HG02678 (cell line): ENCODE data around the gene NOP16.

Experiments
- ATAC-seq: cut with Tn5 transposase; IDR thresholded peaks from one replicate; pipeline ENCODE4 v1.9.1; 2021; ENCODE audit warnings: mild to moderate bottlenecking, moderate library complexity; ENCODE audit not compliant: unreplicated experiment

NOP16 gene

DNA sequence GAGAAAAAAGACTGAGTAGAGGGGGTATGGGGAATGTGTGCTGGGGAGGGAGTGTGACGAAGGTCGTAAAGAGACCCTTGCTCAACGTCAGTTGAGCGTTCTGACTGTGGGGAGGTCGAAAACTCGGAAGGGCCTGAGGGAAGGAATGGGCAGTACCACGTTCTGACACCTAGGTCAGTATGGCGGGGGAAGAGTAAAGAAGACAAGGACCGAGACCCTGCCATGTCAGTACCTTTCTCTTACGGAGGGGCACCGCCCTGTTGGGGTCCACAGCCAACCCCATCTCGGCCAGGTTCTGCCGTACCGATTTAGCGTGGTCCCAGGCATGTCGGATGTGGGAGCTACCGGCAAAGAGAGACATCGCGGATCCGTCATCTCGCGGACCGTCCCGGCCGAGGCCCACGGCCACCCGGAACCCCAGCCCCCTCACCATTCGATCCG is 375 bp downstream of the NOP16 start:
- no peak for ATAC-seq

DNA sequence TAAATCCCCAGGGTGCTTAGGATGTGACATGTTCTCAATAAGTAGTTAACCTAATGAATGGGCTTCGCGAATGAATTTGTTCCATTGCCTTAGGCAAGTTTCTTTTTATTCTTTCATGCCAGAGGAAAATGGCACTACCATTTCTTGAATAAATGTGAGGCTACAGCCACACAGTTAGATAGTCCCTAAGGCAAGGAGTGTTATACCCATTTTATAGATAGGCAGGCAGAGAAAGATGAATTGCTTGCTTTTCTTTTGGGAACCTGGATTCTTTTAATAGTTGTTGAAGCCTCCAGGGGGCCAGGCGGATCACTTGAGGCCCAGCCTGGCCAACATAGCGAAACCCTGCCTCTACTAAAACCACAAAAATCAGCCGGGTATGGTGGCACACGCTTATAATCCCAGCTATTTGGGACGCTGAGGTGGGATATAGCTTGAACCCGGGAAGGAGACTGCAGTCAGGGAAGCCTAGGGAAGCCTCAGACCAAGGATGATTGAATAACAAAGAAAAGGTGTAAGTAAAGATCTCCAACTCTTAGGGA is 943 bp downstream of the NOP16 start:
- no peak for ATAC-seq

DNA sequence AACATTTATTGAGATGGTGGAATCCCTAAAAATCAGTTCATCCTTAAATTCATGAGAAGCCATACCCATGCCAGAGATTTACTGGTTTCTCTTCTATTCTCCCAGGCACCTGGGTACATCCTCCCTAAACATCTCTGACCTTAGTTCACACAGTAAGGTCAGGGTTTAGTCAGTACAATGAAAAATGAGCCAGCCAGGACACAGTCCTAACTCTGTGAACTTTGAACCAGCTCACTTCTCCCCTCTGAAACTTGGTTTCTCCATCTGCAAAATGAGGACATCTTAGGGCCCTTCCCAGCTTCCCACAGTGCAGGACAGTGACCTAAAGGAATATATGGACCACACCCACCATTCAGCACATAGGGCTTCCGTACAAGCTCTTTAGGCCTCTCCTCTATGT is 1.9 kb downstream of the NOP16 start:
- ATAC-seq: no peak

DNA sequence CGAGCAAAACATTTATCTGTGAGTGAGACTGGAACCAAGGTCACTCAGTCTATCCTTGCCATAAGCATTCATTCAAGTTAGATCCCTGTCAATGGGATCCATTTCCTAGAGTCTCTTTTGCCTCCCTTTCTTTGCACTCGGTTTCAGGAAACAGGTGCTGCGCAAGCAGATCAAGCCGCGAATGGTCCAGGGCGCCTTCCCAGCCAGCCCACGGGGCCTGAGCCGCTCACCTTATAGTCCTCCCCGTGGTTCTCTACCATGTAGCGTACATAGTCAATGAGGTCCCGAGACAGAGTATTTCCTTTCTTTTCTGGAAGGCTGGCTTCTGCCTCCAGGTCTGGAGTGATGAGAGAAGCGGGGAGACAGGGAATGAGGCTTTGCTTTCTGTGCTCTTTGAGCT is 3.4 kb downstream of the NOP16 start:
- no peak for ATAC-seq

DNA sequence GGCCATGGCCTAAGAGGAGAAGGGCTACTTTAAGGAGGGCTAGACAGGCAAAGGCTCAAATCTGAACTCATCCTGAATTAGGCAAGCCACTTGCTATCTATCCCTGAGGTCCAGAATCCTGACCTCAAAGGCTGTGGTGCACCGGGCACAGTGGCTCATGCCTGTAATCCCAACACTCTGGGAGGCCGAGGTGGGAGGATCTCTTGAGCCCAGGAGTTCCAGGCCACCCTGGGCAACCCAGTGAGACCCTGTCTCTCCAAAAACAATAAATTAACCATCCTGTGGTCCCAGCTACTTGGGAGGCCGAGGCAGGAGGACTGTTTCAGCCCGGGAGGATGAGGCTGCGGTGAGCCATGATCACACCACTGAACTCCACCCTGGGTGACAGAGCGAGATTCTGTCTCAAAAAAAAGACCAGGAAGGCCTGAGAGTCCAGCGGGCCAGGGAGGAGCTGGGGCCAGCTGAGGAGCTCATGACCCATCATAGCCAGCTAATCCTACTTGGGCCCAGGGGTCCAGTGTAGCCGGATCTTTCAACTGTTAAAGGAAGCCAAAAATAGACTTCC is 4.0 kb downstream of the NOP16 start:
- ATAC-seq: no peak

DNA sequence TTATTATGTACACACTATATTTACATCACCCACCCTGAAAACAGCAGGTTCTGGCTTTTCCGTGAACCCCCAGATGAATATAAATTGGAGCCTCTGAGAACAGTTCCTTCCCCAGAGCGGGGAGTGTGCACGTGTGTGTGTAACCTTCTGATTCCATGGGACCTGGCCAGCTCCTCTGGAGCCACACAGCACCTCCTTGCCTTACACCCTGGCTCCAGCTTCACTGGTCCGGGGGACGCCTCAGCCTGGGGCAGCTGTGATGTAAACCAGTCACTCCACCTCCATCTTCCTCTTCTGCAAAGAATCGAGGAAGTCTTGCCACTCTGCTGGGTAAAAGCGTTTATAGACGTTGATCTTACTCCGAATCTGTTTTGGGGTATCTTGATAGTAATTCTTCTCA is 4.4 kb downstream of the NOP16 start:
- no peak for ATAC-seq

DNA sequence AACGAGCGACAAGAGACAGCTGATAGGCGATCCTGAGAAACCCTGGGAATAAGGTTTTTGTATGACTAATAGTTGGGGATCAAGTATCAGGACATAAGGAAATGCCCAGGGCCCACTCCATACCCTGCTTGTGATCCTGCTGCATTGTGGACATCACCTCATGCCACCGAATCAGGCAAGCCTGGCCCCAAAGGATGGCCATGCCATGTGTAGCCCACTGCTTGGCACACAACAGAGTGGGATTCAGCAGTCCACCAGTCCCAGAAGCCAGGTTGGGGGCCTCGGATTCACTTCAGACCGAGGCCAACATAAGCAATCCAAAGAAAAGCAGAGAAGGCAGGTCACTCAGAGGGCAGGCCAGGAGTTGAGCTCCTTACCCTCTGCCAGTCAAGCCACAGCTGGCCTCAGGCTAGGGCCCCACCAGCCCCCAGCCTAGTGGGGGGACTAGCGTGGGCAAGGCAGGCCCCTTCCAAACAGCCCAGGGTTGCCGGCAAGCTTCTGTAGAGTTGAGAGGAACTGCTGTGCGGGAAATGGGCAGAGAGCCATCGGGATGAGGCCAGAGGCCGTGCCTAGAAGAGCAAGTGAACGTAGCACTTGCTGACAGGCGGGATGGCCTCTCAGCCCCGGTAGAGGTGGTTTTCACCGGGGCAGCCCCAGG is 5.0 kb downstream of the NOP16 start:
- no peak for ATAC-seq

DNA sequence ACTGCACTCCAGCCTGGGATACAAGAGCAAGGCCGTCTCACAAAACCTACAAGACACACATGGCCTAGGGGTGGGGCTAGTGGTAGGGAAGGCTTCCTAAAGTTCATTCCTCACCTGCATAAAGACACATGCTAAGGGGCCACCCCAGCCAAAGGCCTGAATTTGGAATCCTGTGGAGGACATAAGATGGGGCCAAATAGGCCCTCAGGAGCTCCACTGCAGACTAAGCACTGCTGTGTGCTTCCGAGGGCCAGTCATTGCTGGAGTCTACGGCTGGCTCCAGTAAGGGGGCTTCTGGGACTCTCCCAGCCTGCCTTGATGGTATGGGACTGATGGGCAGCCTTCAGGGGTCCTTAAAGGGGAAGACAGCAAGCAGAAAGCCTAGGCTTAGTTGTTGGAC is 5.7 kb downstream of the NOP16 start:
- no peak for ATAC-seq

DNA sequence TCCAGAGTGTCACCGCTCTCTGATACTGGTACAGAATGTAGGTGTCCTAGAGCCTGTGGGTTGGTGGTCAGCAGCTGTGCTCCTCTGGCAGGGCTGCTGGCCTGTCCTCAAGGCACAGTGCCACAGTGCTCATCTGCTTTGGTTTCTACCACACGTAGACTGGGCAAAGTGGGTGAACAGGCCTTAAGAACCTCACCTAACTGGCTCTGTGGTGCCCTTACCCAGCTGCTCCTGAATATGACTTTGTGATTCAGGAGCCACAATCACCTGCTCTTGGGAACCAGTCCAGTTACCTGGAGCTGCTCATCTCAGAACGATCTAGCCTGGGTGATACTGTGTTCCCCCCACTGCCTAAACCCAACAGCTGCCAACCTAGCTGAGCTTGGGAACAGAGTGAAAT is 6.4 kb downstream of the NOP16 start:
- ATAC-seq: no peak

DNA sequence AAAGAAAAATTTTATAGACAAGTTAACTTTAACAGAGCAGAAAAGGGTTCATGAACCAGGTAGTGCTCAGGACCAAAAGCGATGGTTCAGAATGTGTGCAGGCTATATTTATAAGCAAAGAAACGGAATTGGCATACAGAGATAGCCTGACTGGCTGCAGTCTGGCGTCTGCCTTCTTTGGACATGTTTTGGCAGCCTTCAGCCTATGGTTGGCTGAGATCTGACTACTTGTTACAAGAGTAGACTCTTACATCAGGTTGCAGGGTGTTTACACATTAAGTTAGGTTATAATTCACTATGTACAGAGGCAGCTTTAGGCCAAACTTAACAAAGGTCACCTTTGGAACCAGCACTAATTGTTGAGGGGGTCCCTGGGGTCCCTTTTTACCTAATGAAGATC is 7.0 kb downstream of the NOP16 start:
- no peak for ATAC-seq

DNA sequence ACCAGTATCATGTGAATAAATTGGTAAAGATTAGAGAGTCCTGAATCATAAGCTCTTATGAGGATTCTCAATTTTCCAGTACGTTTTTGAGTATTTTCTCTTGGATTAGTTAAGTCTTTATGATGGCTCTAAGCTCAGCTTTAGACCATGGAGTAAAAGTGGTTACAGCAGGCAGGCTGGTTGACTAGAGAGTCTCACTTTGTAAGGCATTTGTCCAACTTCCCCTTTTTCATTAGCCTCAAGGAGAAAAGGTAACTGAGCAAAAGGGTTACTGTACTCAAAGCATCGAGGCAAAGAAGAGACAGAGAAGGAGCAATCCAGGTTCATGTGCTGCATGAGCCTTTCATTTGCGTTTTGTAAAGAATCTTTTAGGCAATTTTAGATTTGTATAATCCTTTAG is 8.5 kb downstream of the NOP16 start:
- peak; percentile 47 for ATAC-seq

DNA sequence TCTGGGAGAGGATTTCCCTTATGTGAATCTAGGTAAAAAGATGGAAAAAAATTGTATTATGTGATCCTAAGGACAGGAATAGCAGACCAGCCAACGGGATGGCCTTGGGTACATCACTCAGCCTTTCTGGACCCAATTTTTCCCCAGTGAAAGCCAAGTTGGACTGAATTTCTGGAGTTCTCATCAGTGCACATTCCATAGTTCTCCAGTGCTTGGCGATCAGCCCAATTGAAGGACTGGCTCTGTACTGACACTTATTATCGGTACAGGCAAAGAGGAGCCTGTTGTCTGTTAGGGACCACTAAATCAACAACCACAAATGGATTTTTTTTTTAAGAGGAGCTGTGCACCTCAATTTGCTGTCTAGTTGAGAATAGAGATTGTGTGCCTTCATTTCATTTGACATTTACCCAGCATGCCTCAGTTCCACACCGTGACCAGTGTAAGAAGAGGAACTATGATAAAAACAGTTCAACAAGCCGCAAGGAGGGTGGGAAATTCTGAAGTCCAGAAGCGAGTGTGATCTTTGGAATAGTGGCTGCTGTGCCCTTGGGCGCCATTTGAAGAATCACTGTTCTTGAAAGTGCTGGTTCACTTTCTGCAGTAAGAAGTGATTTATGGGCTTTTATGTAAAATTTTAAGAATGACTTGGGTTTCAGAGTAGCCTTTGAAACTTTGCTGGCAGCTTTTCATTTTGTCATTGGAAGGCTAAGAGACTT is 15.1 kb downstream of the NOP16 start:
- no peak for ATAC-seq

DNA sequence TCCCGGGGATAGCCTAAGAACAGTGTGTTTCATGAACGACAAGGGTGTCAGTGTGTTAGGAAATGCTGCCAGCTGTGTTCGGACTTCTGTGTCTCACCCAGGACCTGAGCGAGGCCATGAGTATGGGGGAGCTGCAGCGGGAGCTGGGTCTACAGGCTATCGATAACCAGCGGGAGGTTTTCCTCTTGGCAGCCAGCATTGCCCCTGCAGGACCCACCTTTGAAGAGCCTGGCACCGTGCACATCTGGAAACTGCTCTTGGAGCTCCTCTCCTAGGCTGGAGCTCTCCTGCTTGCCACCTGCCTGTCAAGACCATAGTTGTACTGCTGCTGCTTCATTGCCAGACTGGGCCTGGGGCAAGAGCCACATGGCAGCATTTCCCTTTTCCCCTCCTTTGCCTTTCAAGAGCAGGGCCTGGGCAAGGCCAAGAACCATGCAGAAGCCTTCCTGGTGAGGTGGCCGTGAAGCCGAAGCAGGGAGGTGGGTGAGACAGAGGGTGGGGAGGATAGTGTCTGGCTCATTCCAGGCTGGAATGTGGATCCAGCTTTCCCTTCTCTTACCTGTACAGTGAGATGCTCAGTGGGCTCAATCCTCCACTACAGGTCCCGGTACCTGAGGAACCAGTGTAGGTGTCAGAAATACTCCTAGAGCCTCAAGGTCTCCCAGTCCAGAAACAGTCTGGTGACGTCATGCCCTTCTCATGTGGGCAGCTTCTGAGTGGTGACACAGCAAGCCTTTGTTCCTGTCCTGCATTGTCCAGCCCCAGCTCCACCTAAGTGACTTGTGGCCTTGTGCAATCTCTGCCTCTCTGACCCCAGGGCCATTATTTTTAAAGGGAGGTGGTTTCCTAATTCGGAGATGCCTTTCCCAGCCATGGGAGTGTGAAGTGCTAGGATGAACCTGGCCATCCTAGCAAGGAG is 16.5 kb downstream of the NOP16 start:
- ATAC-seq: no peak

DNA sequence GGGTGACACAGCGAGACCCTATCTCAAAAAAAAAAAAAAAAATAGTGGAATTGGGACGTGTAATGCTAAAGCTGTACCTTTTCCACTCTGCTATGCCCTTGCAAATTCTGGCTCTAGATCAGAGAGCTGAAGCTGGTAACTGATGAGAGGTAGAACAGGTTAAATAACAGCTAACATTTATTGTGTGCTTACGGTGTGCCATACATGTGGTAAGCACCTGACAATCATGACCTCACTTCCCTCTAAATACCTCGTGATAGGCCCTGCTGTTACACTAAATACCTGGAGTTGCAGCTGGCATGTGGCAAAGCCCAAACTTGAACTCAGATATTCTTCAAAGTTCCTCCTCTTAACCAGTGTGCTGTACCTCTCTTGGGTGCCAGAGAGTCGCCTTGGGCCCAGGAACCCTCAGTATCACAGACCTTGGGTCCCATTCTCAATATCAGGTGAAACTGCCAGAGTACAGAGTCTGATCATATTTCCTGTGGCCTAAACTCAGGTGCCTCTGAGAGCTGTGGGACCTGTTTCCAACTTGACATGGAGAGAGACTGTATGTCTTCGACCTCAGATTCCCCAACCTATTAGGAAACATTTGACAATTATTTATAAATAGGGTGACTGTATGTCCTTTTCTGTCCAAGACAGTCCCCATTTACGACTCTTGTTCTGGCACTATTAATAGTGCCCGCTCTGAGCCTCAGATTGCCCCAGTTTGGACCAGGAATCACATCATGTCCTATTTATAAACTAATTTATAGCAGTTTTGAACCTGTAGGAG is 18.3 kb downstream of the NOP16 start:
- no peak for ATAC-seq

DNA sequence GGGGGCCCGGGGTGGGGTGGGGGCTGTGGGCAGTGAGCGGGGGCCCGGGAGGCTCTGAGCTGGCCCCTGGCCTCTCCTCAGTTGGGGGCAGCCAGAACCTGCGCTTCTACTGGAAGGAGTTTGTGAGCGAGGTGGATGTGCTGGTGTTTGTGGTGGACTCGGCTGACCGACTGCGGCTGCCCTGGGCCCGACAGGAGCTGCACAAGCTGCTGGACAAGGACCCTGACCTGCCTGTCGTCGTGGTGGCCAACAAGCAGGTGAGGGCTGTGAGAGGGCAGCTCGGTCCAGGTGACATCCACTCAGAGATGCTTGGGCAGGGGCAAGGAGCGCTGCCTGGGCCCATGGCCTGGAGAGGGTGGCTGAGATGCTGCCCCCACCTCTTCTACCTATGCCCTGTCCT is 19.7 kb downstream of the NOP16 start:
- ATAC-seq: no peak

DNA sequence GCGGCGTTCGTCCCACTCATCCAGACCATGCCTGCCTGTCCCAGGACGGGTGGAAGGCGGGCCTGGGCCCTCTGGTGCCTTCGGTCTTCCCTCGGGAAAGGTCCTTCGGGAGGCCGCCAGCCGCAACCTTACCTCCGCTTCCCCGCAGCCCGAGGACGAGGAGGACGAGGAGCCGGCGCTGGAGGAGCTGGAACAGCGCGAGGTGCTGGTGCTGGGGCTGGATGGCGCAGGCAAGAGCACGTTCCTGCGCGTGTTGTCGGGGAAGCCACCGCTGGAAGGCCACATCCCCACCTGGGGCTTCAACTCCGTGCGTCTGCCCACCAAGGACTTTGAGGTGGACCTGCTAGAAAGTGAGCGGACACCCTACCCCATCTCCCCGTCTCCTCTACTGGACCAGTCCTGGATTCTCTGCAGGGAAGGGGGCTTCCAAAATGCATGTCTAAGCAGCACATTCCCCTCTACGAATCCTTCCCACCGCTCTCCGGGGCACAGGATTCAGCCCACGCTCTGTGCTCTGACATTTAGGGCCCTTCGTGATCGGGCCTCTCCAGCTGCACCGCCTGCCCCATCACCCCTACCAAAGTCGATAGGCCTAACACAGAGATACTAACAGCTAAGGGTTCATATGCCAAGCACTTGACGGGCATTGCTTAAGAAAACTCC is 22.0 kb downstream of the NOP16 start:
- no peak for ATAC-seq

DNA sequence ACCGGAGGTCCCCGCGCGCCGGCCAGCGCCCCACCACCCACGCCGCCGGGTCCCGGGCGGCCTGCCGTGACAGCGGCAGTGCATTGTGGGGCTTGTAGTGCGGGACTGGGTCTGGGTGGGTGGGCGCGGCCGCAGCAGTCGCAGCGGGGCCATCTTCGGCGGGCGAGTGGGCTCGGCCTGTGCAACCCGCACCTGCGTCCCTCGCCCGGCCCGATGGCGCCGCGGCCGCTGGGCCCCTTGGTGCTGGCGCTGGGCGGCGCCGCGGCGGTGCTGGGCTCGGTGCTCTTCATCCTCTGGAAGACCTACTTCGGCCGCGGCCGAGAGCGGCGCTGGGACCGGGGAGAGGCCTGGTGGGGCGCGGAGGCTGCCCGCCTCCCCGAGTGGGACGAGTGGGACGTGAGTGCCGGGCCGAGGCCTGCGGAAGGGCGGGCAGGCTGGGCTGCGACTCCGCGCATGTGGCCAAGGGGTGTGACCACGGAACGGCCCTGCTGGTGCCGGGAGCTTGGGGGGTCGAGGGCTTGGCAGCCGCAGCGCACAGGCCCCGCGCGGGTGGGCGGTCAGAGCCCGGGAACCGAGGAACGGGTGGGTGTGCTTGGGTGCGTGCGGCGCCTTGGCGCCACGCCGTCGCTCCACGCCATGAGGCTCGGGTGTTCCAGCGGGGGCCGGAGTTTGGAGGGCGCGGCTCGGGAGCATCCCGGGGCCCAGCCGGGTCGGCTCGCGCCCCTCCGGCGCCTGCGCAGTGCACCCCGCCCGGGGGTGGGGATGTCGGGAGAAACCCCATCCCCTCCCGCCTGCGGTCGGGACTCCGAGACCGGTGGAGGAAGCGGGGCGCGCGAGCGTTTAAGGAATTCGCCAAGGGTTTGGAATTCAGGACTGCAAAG is 22.8 kb downstream of the NOP16 start, which contains the start of gene ARL10:
Gene ARL10, plus strand, starts transcription at position 137 of the 881 bp plus-strand sequence. Its CDS starts 77 bp downstream, at position 214.
- ATAC-seq: peak; percentile 37

DNA sequence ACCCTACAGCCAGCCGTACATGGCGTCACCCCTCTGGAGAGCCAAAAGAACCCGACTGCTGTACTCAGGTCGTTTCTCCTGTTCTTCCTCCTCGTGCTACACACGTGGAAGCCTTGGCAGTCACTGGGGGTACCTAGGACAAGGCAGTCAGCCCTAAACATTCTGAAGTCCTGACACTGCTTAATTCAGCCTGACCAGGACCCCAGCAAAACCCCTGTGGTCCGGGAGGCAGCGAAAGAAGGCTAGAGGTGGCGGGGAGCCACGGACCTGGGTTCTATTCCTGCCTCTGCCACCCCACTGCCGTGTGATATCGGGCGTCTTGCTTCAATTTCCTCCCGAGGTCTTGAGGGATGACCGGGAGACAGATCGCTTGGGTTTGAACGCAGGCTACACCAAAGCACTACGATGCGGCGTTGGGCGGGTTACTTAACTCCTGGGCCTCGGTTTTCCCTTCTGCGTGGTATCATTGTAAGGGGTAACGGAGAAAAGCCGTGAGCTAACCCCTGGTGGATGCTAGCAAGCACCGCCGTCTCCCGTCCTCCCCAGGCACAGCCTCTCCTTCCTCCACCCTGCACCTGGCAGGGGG is 23.5 kb downstream of the NOP16 start:
- no peak for ATAC-seq

DNA sequence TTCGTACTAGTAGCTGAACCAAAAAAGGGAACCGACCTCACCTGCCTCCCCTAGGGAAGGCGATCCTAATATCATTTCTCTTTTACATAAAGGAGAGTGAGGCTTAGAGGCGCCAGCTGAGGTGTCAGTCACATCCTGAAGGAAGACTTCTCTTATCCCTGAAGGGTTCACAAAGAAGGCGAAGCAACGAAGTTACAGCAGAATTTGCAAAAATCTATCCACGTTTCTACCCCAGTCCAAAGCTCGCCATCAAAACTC is 26.2 kb downstream of the NOP16 start:
- ATAC-seq: peak; percentile 4
